ENCODE results near the gene FBXW7.

DNA sequence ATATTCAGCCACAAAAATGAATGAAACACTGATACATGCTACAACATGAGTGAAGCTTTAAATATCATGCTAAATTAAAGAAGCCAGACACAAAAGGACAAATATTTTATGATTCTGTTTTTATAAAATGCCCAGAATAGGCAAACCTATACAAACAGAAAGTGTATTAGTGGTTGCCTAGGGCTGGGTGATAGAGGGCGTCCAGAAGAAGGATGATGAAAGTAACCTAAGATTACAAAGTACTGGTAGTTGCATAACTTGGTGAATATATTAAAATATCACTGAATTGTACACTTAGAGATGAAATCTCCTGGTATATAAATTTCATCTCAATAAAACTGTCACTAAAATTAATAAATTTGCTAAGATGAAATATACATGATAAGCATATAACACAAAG lies 67.5 kb downstream of the FBXW7 start:
- TF ChIP-seq EP300 (IDR thresholded peaks at IDR 0.05; ENCODE audit: borderline replicate concordance) (no peak), YY1 (IDR thresholded peaks at IDR 0.05; ENCODE audit: low read depth) (no peak), REST (IDR thresholded peaks at IDR 0.05; ENCODE audit: low read depth) (no peak), EGR1 (IDR thresholded peaks at IDR 0.05) (no peak), USF1 (IDR thresholded peaks at IDR 0.05) (no peak), ZBTB7A (IDR thresholded peaks at IDR 0.05; ENCODE audit: low read depth) (no peak)
